Ovary (tissue), 9 donors: ENCODE measurements around the gene SH3BGRL2. TPM values are rescaled to one million over a fixed set of nuclear protein-coding genes. Genes with fewer than 3 reads are reported as not detected.

Source experiments
- DNase-seq, 5 donors: peaks; one replicate each; pipeline ENCODE4 v3.0.0-alpha.2; 2019 to 2020
- H3K27ac ChIP-seq, 2 donors: fragments of 200-600 bp; one replicate each; pipeline versions ENCODE4 v1.5.1 to v1.8.0; 2019 to 2022
- H3K27me3 ChIP-seq: fragments of 200-600 bp; one replicate; pipeline ENCODE4 v1.8.0; 2022
- H3K36me3 ChIP-seq: fragments of 200-600 bp; sonication (generic); one replicate; pipeline ENCODE4 v1.5.1; 2019
- H3K4me1 ChIP-seq: one replicate; pipeline ENCODE4 v1.8.1; 2013; ENCODE audit warnings: mild to moderate bottlenecking, moderate library complexity; ENCODE audit not compliant: insufficient read depth
- H3K4me3 ChIP-seq: fragments of 200-600 bp; sonication (generic); one replicate; pipeline ENCODE4 v1.5.1; 2017
- H3K9me3 ChIP-seq, 2 donors: fragments of 200-600 bp in 1 of 2; sonication (generic) in 1 of 2; one replicate each; pipeline versions ENCODE4 v1.5.1 to v1.8.1; 2013 to 2019; ENCODE audit warnings: mild to moderate bottlenecking in 1 of 2, moderate library complexity in 1 of 2
- EP300 ChIP-seq: sonication (generic); formaldehyde crosslinking; IDR thresholded peaks from one replicate; pipeline ENCODE4 v1.6.1; 2017; ENCODE audit warnings: antibody characterized with exemption
- POLR2A ChIP-seq: fragments of 450-650 bp; IDR thresholded peaks from one replicate; pipeline ENCODE4 v1.6.1; 2017; ENCODE audit warnings: antibody characterized with exemption, mild to moderate bottlenecking, moderate library complexity
- WGBS, 3 donors: extraction: QIAGEN DNeasy Blood & Tissue Kit in 1 of 3; methylation state at CpG; one replicate each; pipeline versions ENCODE4 v1.1.5 to v1.1.7; 2013 to 2017; 5-methylcytosine and 5-hydroxymethylcytosine counted together
- intact Hi-C, 4 donors: fragments of 100-400 bp; cut with DNase I; formaldehyde crosslinking; loops; one replicate each; pipeline versions ENCODE4 v1.11.0 to v1.15.1; 2022 to 2023
- polyA plus RNA-seq, 2 donors: library from polyadenylated mRNA; stranded (reverse); fragments of 200-250 nt in 1 of 2; fragments of 350-450 nt in 1 of 2; fragmentation: Illumina TruSeq in 1 of 2; extraction: RNeasy Lipid Tissue Mini Kit (QIAGEN cat#74804) in 1 of 2; gene quantifications; one replicate each; pipeline ENCODE4 v1.2.3, GENCODE V29; 2013 to 2014
- total RNA-seq, 7 donors: library from RNA; depleted of rRNA in 2 of 7; stranded (reverse); fragments of >200 nt in 2 of 7; fragmentation: NEBNext Ultra II Directional in 3 of 7; extraction: Animal tissue kit (Norgen Biotek cat#: 25700) in 3 of 7; gene quantifications; one replicate each; pipeline versions ENCODE4 v1.1.0 to v1.2.4, GENCODE V29; 2016 to 2023
- TF ChIP-seq, protein P1 (sequence below), 3 donors: fragments of 450-650 bp in 2 of 3; fragments of 200-600 bp in 1 of 3; IDR thresholded peaks; one replicate each; pipeline versions ENCODE4 v1.5.1 to v1.8.0; 2016 to 2022; ENCODE audit warnings: antibody characterized with exemption in 3 of 3, mild to moderate bottlenecking in 1 of 3
- donor health status: DM: no; HTN: no; CAD: no; lungs with moderate emphysema.
- donor health status: DM: no; HTN: no; CAD: no.
- donor health status: Bipolar disorder and iron deficiency.
- donor health status: DM: yes; HTN: yes; CAD: no.
- donor health status: DM: no; HTN: no; CAD: no.
- donor health status: DM: yes; HTN: yes; CAD: no.

SH3BGRL2 gene
- total and polyA plus RNA-seq, 9 donors: 3.8 to 19.0 (median 8.1) TPM

- Histone ChIP-seq H3K9me3 (no peaks in the 10 kb centered on the region), H3K27ac (no peak overlapping the region), H3K4me3 (no peak overlapping the region), H3K4me1 (no peaks in the 10 kb centered on the region), H3K27me3 (no peaks in the 10 kb centered on the region), H3K36me3 (no peaks in the 10 kb centered on the region)
- WGBS, 3 donors: 59 to 73% (median 61%) methylated on average over 3 of the region's 3 CpGs
- no peak for DNase-seq
- no peak for TF ChIP-seq POLR2A
- TF ChIP-seq EP300: no peak
- TF ChIP-seq, protein P1, sequence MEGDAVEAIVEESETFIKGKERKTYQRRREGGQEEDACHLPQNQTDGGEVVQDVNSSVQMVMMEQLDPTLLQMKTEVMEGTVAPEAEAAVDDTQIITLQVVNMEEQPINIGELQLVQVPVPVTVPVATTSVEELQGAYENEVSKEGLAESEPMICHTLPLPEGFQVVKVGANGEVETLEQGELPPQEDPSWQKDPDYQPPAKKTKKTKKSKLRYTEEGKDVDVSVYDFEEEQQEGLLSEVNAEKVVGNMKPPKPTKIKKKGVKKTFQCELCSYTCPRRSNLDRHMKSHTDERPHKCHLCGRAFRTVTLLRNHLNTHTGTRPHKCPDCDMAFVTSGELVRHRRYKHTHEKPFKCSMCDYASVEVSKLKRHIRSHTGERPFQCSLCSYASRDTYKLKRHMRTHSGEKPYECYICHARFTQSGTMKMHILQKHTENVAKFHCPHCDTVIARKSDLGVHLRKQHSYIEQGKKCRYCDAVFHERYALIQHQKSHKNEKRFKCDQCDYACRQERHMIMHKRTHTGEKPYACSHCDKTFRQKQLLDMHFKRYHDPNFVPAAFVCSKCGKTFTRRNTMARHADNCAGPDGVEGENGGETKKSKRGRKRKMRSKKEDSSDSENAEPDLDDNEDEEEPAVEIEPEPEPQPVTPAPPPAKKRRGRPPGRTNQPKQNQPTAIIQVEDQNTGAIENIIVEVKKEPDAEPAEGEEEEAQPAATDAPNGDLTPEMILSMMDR (IDR thresholded peaks at IDR 0.05): no peak
- intact Hi-C loops: no loop called here
These were observed 63.0 kb downstream of the SH3BGRL2 start for GRCh38 chr6:79694156-79694555.

- intact Hi-C loops: no loop called here
These were observed 63.7 kb downstream of the SH3BGRL2 start for GRCh38 chr6:79694623-79695343.

GRCh38 chr6:79697430-79697829 is 66.3 kb downstream of the SH3BGRL2 start:
- Histone ChIP-seq H3K4me3 (no peak overlapping the region), H3K27ac (no peak overlapping the region), H3K4me1 (no peaks in the 10 kb centered on the region), H3K36me3 (no peaks in the 10 kb centered on the region), H3K27me3 (no peaks in the 10 kb centered on the region), H3K9me3 (no peaks in the 10 kb centered on the region)
- 93 to 98% (median 94%) methylated on average over 4 of the region's 4 CpGs for WGBS, 3 donors
- no peak for DNase-seq
- TF ChIP-seq EP300 (no peak), POLR2A (no peak)
- TF ChIP-seq, protein P1 (IDR thresholded peaks at IDR 0.05): no peak
- intact Hi-C loops: no loop called here

More at GRCh38 chr6:79694623-79695343, 63.7 kb downstream of the SH3BGRL2 start:
- DNase-seq: no peak
- H3K27ac ChIP-seq: no peak overlapping the region
- TF ChIP-seq POLR2A: no peak
- no peak for TF ChIP-seq EP300
- TF ChIP-seq, protein P1 (IDR thresholded peaks at IDR 0.05): no peak
- H3K36me3 ChIP-seq: no peaks in the 10 kb centered on the region
- H3K9me3 ChIP-seq: no peaks in the 10 kb centered on the region
- no peaks in the 10 kb centered on the region for H3K27me3 ChIP-seq
- 90 to 96% (median 95%) methylated on average over 6 of the region's 6 CpGs for WGBS, 3 donors
- no peaks in the 10 kb centered on the region for H3K4me1 ChIP-seq
- H3K4me3 ChIP-seq: no peak overlapping the region

DNA sequence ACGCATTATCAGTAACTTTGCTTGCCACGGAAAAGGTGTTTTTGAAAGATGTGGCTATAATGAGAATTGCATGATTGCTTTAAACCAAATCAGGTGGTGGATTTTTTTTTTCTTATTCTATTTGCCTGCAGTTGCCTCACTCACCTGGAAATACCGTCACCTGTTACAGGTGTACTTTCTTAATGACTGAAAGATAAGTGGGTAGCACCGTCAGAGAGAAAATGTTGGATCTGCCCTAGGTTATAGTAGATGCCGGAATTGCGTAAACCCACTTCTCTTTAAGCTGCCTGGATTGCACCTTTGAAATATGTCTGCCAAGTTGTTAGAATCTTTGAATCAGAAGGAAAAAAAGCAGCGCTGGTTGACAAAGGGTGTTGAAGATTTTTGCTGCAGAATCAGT is 68.5 kb downstream of the SH3BGRL2 start:
- no peak for DNase-seq
- WGBS, 3 donors: 97 to 98% (median 97%) methylated on average over 7 of the region's 7 CpGs
- H3K4me1 ChIP-seq: no peaks in the 10 kb centered on the region
- no peaks in the 10 kb centered on the region for H3K36me3 ChIP-seq
- TF ChIP-seq POLR2A (no peak), EP300 (no peak)
- TF ChIP-seq, protein P1 (IDR thresholded peaks at IDR 0.05): no peak
- no peak overlapping the region for H3K4me3 ChIP-seq
- H3K9me3 ChIP-seq: no peaks in the 10 kb centered on the region
- H3K27ac ChIP-seq: no peak overlapping the region
- intact Hi-C loops: no loop called here
- no peaks in the 10 kb centered on the region for H3K27me3 ChIP-seq
